HG03139 (cell line): ENCODE data around the gene TRAPPC2.
"Not testable (repeated sequence)": the region's sequence is repeated elsewhere in the genome, so short reads cannot be mapped to it uniquely, and the experiment has no call there.

Experiments
- ATAC-seq: cut with Tn5 transposase; IDR thresholded peaks from one replicate; pipeline ENCODE4 v1.9.1; 2021; ENCODE audit not compliant: unreplicated experiment

Gene TRAPPC2

GRCh38 chrX:13670197-13670596, 64.2 kb downstream of the TRAPPC2 start:
- ATAC-seq = no peak

- not testable (repeated sequence) for ATAC-seq
Measured at GRCh38 chrX:13669755-13670154, 64.7 kb downstream of the TRAPPC2 start.

- peak; percentile 58 for ATAC-seq
Measured at GRCh38 chrX:13669246-13669737, 65.1 kb downstream of the TRAPPC2 start.

GRCh38 chrX:13667919-13668318, 66.5 kb downstream of the TRAPPC2 start:
- ATAC-seq = no peak

- no peak for ATAC-seq
Measured at GRCh38 chrX:13666836-13667235, 67.6 kb downstream of the TRAPPC2 start.

- ATAC-seq = no peak
Measured at GRCh38 chrX:13664020-13664419, 70.4 kb downstream of the TRAPPC2 start.

- no peak for ATAC-seq
Measured at GRCh38 chrX:13662355-13662791, 72.0 kb downstream of the TRAPPC2 start.
